Erythroblast (primary cell): ENCODE results near the gene AACS.

Source experiments
- GATA1 ChIP-seq: IDR thresholded peaks from 2 replicates; pipeline ENCODE4 v1.6.1; 2011; ENCODE audit warnings: low read depth, mild to moderate bottlenecking, control low read depth, low read length, moderate library complexity
- POLR2A ChIP-seq: IDR thresholded peaks from 2 replicates; pipeline ENCODE4 v1.6.1; 2011; ENCODE audit warnings: mild to moderate bottlenecking, low read length

- TF ChIP-seq POLR2A (no peak), GATA1 (no peak)
These were observed 113.0 kb downstream of the AACS start for GRCh38 chr12:125178222-125178621.
